ENCODE data around the gene MCL1. TPM values are rescaled to one million over a fixed set of nuclear protein-coding genes. Genes with fewer than 3 reads are reported as not detected.

MCL1 gene
- total RNA-seq, 2 experiments from 2014 or later, result 228 to 235 TPM

DNA sequence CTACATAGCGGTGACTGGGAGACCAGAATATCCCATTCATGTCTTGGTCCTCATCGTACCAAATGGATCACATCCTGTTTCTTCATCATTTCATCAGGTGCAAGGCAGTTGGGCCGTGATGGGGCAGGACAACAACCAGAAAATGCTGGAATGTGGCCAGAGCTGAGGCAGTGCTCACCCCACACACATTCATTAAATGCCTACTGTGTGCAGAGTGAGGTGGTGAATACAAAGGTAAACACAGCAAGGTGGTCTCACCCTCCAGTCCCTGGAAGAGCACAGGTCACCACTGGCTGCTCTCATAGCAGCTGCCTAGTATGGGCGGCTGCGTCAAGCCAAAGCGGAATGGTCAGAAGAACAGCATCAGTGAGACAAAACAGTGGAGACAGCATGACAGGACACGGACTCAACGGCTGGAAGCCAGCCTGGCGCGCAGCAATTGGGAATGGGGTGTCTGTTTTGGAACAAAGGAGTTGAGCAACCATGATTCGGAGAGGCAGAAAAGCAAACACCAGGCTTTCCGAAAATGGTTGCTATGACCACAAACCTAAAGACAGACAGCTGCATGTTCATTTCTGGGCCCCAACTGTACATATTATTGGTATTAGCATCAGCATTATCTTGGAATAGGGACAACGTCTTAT, 35.8 kb downstream of the MCL1 start:
- Mint-ChIP-seq H3K27me3 (ENCODE audit: low read depth) (peaks cover 13% of the 10 kb centered on the region), H3K4me1 (ENCODE audit: low read depth) (peaks cover 3% of the 10 kb centered on the region), H3K9me3 (no peaks in the 10 kb centered on the region), H3K36me3 (ENCODE audit: low read depth) (no peaks in the 10 kb centered on the region), H3K27ac (no peak overlapping the region), H3K4me3 (no peak overlapping the region)
- intact Hi-C loops (cut with micrococcal nuclease), result no loop called here
- CTCF ChIA-PET, result interaction anchor here (3.4 kb wide), 1 partner anchor 11 kb away, joined by 14 read pairs; no protein-coding TSS in a partner anchor
- no peak for DNase-seq

DNA sequence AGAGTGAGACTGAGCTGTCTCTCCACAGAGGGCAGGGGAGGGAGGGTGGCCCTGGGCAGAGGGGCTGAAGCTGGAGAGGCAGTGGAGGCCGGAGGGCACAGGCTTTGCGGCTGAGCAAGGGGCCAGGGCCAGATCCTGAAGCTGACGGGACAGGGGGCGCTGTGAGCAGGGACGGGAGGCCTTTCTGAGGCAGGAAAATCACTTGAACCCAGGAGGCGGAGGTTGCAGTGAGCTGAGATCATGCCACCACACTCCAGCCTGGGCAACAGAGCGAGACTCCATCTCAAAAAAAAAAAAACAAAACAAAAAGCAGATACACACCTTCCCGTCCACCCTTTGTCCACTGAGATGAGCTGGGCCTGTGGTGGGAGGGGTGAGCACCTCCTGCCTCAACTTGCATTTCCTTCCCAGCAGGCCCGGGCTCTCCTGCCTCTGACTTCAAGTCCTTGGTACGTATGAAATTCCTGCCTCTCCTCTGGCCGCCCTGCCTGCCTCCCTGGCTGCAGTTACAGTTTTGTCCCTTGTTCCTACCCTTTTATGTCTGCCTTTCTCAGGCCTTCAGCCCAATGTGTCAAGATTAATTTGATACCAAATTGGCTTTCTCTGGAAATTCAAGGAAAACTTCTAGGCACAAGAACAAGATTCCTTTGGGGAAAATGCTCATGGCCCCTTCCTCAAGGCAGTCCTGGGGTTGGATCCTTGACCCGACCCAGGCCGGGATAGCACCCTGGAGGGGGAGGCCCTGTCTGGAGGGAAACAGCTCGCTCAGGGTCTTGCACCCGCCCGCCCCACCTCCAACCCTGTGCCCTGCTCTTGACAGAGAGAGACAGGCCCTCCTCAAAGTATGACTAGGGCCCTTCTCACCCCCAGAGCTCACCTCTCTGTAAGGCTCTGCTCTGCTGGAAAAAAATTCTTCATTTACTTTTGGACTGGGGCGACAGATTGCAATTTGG, 41.4 kb downstream of the MCL1 start:
- H3K27ac Mint-ChIP-seq, result no peak overlapping the region
- H3K4me1 Mint-ChIP-seq (ENCODE audit: low read depth), result no peaks in the 10 kb centered on the region
- peaks cover 5% of the 10 kb centered on the region for H3K27me3 Mint-ChIP-seq (ENCODE audit: low read depth)
- intact Hi-C loops (cut with micrococcal nuclease), result no loop called here
- no peak overlapping the region for H3K4me3 Mint-ChIP-seq
- no peaks in the 10 kb centered on the region for H3K36me3 Mint-ChIP-seq (ENCODE audit: low read depth)
- H3K9me3 Mint-ChIP-seq, result no peaks in the 10 kb centered on the region
- CTCF ChIA-PET, result interaction anchor here (0.5 to 1.7 kb wide), 3 partner anchors 22 to 105 kb away, joined by 3 to 6 read pairs (median 6); no protein-coding TSS in a partner anchor
- DNase-seq, result no peak

DNA sequence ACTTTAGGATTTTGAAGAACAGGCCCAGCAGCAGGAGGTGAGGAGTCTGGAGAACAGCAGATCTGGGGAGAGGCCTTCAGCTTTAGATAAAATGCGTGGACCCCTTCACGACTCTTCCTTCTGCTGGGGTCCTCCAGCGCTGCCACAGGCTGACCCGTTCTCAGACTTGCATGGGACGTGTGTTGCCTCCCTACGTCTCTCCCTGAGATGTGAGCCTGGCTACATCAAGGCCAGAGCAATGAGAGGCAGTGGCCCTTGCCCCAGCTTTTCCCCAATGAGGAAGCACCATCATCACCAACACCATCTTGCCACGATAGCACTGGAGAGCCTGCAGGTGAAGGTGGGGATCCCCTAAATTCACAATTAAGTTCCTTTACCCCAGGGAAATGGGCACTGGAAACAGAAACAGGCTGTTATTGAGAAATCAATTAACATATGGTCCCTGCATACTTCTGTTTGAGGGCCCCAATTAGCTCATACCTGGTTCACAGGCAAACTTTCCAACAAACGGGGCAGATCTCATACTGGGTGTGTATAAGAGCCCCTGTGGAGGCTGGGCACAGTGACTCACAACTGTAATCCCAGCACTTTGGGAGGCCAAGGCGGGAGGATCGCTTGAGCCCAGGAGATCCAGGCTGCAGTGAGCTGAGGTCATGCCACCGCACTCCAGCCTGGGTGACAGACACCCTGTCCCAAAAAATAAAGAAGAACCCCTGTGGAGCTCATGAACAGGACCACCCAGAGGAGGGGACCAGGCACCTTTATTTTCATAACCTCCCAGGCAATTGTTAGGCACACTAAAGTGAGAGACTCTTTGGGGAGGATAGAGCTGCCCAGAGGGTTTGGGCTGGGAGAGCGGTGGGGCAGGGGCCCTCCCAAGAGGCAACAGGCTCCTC, 42.3 kb downstream of the MCL1 start:
- H3K27me3 Mint-ChIP-seq (ENCODE audit: low read depth), result peaks cover 3% of the 10 kb centered on the region
- no peak for DNase-seq
- no peak overlapping the region for H3K4me3 Mint-ChIP-seq
- intact Hi-C loops (cut with micrococcal nuclease), result no loop called here
- H3K36me3 Mint-ChIP-seq (ENCODE audit: low read depth), result no peaks in the 10 kb centered on the region
- CTCF ChIA-PET, result interaction anchor here (0.6 to 1.7 kb wide), 3 partner anchors 15 to 24 kb away, joined by 6 read pairs; no protein-coding TSS in a partner anchor
- H3K9me3 Mint-ChIP-seq, result no peaks in the 10 kb centered on the region
- no peak overlapping the region for H3K27ac Mint-ChIP-seq
- H3K4me1 Mint-ChIP-seq (ENCODE audit: low read depth), result peaks cover 2% of the 10 kb centered on the region

GRCh38 chr1:150535511-150536287, 43.7 kb downstream of the MCL1 start:
- CTCF ChIA-PET, result no interaction called here
- Mint-ChIP-seq H3K36me3 (ENCODE audit: low read depth) (no peaks in the 10 kb centered on the region), H3K27ac (no peak overlapping the region), H3K9me3 (no peaks in the 10 kb centered on the region), H3K4me1 (ENCODE audit: low read depth) (peaks cover 2% of the 10 kb centered on the region), H3K4me3 (no peak overlapping the region), H3K27me3 (ENCODE audit: low read depth) (peaks cover 3% of the 10 kb centered on the region)
- DNase-seq, result no peak
- intact Hi-C loops (cut with micrococcal nuclease), result no loop called here

DNA sequence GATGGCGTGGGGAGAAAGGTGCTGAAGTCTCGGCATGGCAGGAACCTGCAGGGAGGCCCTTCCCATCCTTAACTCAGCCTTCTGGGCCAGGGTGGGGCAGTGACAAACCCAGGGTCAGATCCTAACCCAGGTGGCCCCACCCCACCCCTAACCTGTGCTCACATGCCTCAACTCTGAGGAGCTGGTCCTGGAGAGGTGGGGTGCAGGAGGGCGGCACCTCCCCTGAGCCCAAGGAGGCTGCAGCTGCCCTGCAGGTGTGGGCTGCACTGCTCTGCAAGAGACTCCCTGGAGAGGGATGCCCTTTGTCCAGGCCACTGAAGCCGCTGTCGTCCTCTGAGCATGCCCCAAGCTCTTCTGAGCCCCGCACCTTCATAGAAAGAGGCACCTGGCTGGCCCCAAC, 45.4 kb downstream of the MCL1 start:
- Mint-ChIP-seq H3K4me1 (ENCODE audit: low read depth) (peaks cover 2% of the 10 kb centered on the region), H3K4me3 (no peak overlapping the region), H3K36me3 (ENCODE audit: low read depth) (no peaks in the 10 kb centered on the region), H3K9me3 (no peaks in the 10 kb centered on the region), H3K27me3 (ENCODE audit: low read depth) (peaks cover 3% of the 10 kb centered on the region), H3K27ac (no peak overlapping the region)
- DNase-seq, result no peak
- intact Hi-C loops (cut with micrococcal nuclease), result no loop called here
- CTCF ChIA-PET, result interaction anchor here (0.8 to 1.8 kb wide), 3 partner anchors 14 to 278 kb away, joined by 3 to 4 read pairs (median 3); no protein-coding TSS in a partner anchor

- Mint-ChIP-seq H3K36me3 (ENCODE audit: low read depth) (no peaks in the 10 kb centered on the region), H3K27ac (no peak overlapping the region), H3K4me3 (no peak overlapping the region), H3K27me3 (ENCODE audit: low read depth) (peaks cover 3% of the 10 kb centered on the region), H3K4me1 (ENCODE audit: low read depth) (peaks cover 2% of the 10 kb centered on the region), H3K9me3 (no peaks in the 10 kb centered on the region)
- intact Hi-C loops (cut with micrococcal nuclease), result loop anchor here (1.0 kb wide), 2 partner anchors 69 to 278 kb away; no protein-coding TSS in a partner anchor
- CTCF ChIA-PET, result interaction anchor here (0.6 to 2.8 kb wide), 19 partner anchors 12 to 937 kb away, joined by 3 to 14 read pairs (median 4); partner anchors contain the start of gene FALEC
- no peak for DNase-seq
Observed at GRCh38 chr1:150532860-150533259, 46.5 kb downstream of the MCL1 start.

DNA sequence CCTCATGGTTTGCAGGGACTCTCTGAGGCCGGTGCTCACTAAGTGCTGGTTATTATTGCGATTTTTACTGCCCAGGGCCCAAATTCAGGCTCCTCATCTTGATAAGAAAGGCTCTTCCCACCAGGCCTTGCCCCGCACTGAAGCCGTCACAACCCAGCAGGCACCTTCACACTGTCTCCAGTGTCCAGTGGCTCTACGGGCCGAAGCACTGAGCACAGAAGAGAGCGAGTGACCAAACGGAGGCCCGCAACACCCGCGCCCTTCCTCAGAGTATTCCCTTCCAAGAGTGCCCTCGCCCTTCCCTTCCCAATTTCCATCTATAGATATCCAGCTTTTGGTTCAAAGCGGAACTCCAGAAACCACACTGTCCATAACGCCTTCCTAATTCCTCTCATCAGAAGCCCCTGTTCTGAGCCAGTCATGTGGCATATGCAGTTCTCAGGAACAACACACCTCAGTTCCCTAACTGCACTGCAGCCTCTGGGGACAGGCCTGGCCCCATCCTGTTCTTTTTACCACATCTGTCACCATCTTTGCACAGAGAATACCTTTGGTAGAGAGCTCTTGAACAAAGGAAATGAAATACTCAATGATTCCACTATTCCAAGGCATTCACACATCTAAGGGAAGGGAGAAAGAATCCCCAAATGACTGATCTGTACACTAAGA, 48.8 kb downstream of the MCL1 start:
- peaks cover 2% of the 10 kb centered on the region for H3K4me1 Mint-ChIP-seq (ENCODE audit: low read depth)
- H3K4me3 Mint-ChIP-seq, result no peak overlapping the region
- no peaks in the 10 kb centered on the region for H3K27me3 Mint-ChIP-seq (ENCODE audit: low read depth)
- intact Hi-C loops (cut with micrococcal nuclease), result no loop called here
- H3K36me3 Mint-ChIP-seq (ENCODE audit: low read depth), result no peaks in the 10 kb centered on the region
- no peak overlapping the region for H3K27ac Mint-ChIP-seq
- CTCF ChIA-PET, result interaction anchor here (0.7 to 2.8 kb wide), 3 partner anchors 14 to 21 kb away, joined by 3 to 14 read pairs (median 8); no protein-coding TSS in a partner anchor
- DNase-seq, result no peak
- no peaks in the 10 kb centered on the region for H3K9me3 Mint-ChIP-seq

DNA sequence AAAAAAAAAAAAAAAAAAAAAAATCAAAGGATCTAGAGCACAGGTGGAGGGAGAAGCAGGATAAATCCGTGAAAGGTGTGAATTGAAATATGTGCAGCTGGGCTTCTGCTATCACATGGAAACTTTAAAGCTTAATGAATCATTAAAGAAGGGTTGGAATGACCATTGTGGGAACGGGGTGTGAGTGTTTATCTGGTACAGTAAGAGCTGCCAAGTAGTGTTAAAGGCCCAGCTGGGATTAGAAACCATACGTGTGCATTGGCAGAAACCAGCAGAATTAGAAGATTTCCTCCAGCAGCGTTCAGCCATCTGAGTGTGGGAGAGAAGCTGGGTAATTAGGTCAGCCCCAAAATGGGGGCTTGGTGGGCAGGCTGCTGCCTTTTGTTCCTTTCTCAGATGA, 50.4 kb downstream of the MCL1 start:
- Mint-ChIP-seq H3K27me3 (ENCODE audit: low read depth) (no peaks in the 10 kb centered on the region), H3K4me3 (no peak overlapping the region), H3K27ac (no peak overlapping the region), H3K9me3 (no peaks in the 10 kb centered on the region), H3K4me1 (ENCODE audit: low read depth) (peaks cover 2% of the 10 kb centered on the region), H3K36me3 (ENCODE audit: low read depth) (no peaks in the 10 kb centered on the region)
- CTCF ChIA-PET, result interaction anchor here (1.3 kb wide), 1 partner anchor 31 kb away, joined by 3 read pairs; no protein-coding TSS in a partner anchor
- DNase-seq, result no peak
- intact Hi-C loops (cut with micrococcal nuclease), result no loop called here

GRCh38 chr1:150528196-150528595, 51.2 kb downstream of the MCL1 start:
- Mint-ChIP-seq H3K4me1 (ENCODE audit: low read depth) (peaks cover 2% of the 10 kb centered on the region), H3K9me3 (no peaks in the 10 kb centered on the region), H3K4me3 (no peak overlapping the region), H3K27me3 (ENCODE audit: low read depth) (no peaks in the 10 kb centered on the region), H3K27ac (no peak overlapping the region), H3K36me3 (ENCODE audit: low read depth) (no peaks in the 10 kb centered on the region)
- DNase-seq, result no peak
- CTCF ChIA-PET, result interaction anchor here (0.6 to 1.2 kb wide), 2 partner anchors 63 to 344 kb away, joined by 3 to 6 read pairs; no protein-coding TSS in a partner anchor
- intact Hi-C loops (cut with micrococcal nuclease), result no loop called here

GRCh38 chr1:150525348-150525747, 54.1 kb downstream of the MCL1 start:
- no peaks in the 10 kb centered on the region for H3K4me1 Mint-ChIP-seq (ENCODE audit: low read depth)
- no peak for DNase-seq
- no peak overlapping the region for H3K27ac Mint-ChIP-seq
- intact Hi-C loops (cut with micrococcal nuclease), result no loop called here
- CTCF ChIA-PET, result interaction anchor here (0.6 to 0.7 kb wide), 2 partner anchors 92 to 432 kb away, joined by 4 to 5 read pairs; no protein-coding TSS in a partner anchor
- H3K4me3 Mint-ChIP-seq, result no peak overlapping the region
- no peaks in the 10 kb centered on the region for H3K9me3 Mint-ChIP-seq
- H3K36me3 Mint-ChIP-seq (ENCODE audit: low read depth), result no peaks in the 10 kb centered on the region
- no peaks in the 10 kb centered on the region for H3K27me3 Mint-ChIP-seq (ENCODE audit: low read depth)
